ENCODE data around the gene DEFB132.

DNA sequence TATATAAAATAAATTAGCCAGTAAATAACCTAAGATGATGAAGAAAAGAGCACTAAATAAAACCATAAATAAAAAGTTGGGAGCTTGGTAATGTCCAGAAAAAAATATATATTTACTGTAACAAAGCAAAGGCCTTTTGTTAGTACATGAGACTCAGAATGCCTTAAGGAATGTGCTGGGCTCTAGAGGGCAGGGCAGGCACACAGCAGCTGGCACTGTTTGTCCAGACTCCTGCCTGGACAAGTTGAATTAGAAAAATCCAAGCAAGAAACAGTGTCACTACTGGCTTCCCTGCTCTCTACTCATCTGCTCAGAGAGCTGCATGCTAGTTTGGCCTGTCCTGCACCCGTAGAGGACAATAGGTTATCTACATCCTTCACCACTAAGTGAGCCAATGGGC, 21.6 kb upstream of the DEFB132 start:
- TF ChIP-seq POLR2A (IDR thresholded peaks at IDR 0.05), result no peak
- TF ChIP-seq, protein P1, sequence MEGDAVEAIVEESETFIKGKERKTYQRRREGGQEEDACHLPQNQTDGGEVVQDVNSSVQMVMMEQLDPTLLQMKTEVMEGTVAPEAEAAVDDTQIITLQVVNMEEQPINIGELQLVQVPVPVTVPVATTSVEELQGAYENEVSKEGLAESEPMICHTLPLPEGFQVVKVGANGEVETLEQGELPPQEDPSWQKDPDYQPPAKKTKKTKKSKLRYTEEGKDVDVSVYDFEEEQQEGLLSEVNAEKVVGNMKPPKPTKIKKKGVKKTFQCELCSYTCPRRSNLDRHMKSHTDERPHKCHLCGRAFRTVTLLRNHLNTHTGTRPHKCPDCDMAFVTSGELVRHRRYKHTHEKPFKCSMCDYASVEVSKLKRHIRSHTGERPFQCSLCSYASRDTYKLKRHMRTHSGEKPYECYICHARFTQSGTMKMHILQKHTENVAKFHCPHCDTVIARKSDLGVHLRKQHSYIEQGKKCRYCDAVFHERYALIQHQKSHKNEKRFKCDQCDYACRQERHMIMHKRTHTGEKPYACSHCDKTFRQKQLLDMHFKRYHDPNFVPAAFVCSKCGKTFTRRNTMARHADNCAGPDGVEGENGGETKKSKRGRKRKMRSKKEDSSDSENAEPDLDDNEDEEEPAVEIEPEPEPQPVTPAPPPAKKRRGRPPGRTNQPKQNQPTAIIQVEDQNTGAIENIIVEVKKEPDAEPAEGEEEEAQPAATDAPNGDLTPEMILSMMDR (IDR thresholded peaks at IDR 0.05), result no peak

Data from uterus (tissue), 2 donors.